GM12801 (cell line): ENCODE results near the gene THAP3.

Experiments used
- CTCF ChIP-seq: IDR thresholded peaks from one replicate; pipeline ENCODE4 v1.5.1; 2011; ENCODE audit warnings: control low read depth; ENCODE audit not compliant: insufficient read length; ENCODE audit errors: extremely low read depth

THAP3 gene

GRCh38 chr1:6592865-6593593 is 31.6 kb upstream of the THAP3 start:
- TF ChIP-seq CTCF: no peak

GRCh38 chr1:6593810-6594209 is 30.9 kb upstream of the THAP3 start:
- TF ChIP-seq CTCF: no peak

GRCh38 chr1:6594977-6595740 is 29.5 kb upstream of the THAP3 start:
- no peak for TF ChIP-seq CTCF

GRCh38 chr1:6596351-6596750 is 28.3 kb upstream of the THAP3 start:
- no peak for TF ChIP-seq CTCF

GRCh38 chr1:6596886-6597776 is 27.5 kb upstream of the THAP3 start:
- TF ChIP-seq CTCF: no peak

GRCh38 chr1:6597777-6598131 is 26.9 kb upstream of the THAP3 start:
- TF ChIP-seq CTCF: no peak
